ENCODE results near the gene SPTA1.

Gene SPTA1

DNA sequence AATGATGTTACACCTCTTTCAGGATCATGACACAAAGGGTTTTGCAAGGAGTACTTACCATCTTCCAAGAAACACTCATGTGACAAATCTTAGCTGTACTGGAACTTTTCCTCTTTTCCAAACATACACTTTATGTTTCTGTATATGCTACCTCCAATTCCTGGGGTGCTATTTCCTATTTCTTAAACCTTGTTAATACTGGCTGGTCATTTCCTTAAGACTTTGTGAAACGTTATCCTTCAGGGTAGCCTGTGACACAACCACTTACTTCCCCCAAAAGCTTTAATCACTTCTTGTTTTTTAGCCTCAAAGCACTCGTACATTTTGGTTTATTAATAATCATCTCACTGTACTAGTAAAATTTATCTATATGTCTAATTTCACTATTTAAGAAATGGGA lies 42.1 kb downstream of the SPTA1 start:
- TF ChIP-seq, protein P1, sequence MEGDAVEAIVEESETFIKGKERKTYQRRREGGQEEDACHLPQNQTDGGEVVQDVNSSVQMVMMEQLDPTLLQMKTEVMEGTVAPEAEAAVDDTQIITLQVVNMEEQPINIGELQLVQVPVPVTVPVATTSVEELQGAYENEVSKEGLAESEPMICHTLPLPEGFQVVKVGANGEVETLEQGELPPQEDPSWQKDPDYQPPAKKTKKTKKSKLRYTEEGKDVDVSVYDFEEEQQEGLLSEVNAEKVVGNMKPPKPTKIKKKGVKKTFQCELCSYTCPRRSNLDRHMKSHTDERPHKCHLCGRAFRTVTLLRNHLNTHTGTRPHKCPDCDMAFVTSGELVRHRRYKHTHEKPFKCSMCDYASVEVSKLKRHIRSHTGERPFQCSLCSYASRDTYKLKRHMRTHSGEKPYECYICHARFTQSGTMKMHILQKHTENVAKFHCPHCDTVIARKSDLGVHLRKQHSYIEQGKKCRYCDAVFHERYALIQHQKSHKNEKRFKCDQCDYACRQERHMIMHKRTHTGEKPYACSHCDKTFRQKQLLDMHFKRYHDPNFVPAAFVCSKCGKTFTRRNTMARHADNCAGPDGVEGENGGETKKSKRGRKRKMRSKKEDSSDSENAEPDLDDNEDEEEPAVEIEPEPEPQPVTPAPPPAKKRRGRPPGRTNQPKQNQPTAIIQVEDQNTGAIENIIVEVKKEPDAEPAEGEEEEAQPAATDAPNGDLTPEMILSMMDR (conservative IDR thresholded peaks at IDR 0.05; ENCODE audit: low read depth, low read length) = no peak
- DNase-seq (ENCODE audit: low read depth) = no peak
- no peak overlapping the region for H3K4me3 ChIP-seq (ENCODE audit: low read depth, low read length)

DNA sequence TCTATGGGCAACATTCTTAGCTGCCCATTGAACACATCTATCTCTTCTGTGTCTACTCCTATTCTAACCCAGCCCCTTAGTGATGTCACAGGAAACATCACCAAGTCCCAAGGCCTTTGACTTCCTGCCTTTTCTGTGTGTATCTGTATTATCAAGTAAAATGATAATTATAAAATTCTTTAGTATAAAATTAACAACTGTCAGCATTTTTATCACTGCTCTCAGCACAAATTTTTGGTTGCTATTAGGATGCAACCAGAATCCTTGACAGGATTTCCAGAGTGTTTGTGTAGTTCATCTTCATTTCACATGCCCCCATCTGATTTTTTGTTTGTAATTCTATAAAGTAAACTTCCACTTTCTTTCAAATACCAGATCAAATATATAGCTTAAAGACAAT lies 47.6 kb downstream of the SPTA1 start:
- DNase-seq (ENCODE audit: low read depth) = no peak
- TF ChIP-seq, protein P1 (conservative IDR thresholded peaks at IDR 0.05; ENCODE audit: low read depth, low read length) = no peak
- no peak overlapping the region for H3K4me3 ChIP-seq (ENCODE audit: low read depth, low read length)

DNA sequence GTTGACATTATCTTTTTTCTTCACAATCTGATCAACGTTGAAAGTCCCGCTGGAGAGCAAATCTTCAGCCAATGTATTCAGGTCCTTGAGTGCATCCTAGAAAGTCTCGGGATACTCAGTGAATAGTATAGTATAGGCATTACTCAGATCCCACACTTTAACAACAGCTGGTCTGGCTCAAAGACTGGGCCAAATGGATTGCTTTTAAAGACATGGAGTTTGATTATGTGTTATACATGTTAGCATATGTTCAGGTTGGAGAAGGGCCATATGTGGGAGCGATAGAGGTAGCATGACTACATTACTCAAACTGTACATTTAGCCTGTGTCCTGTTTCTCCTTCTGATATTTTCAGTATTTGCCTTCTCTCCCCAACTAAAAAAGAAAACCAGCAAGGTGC lies 48.4 kb downstream of the SPTA1 start:
- DNase-seq (ENCODE audit: low read depth) = no peak
- TF ChIP-seq, protein P1 (conservative IDR thresholded peaks at IDR 0.05; ENCODE audit: low read depth, low read length) = no peak

DNA sequence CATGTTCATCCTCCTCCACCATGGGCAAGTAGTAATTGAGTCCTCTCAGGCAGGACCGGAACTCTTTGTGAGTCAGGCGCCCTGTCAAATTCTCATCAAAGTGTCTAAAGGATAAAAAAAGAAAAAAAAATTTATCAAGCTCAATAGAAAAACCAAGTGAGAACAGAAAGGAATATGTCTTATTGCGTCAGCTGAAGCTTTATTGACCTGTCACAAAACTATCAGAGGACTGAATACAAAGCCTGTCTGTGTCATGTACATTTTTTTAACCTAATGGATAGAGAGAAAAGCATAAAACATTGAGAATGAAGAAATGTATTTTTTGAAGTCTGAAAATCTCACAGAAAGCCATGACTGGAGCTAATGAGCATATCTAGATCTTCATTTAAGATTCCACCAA lies 72.8 kb downstream of the SPTA1 start:
- no peak for DNase-seq (ENCODE audit: low read depth)
- no peak overlapping the region for H3K4me3 ChIP-seq (ENCODE audit: low read depth, low read length)
- TF ChIP-seq, protein P1 (conservative IDR thresholded peaks at IDR 0.05; ENCODE audit: low read depth, low read length) = no peak

More for the DNA sequence above, 48.4 kb downstream of the SPTA1 start:
- H3K4me3 ChIP-seq (ENCODE audit: low read depth, low read length) = no peak overlapping the region

DNA sequence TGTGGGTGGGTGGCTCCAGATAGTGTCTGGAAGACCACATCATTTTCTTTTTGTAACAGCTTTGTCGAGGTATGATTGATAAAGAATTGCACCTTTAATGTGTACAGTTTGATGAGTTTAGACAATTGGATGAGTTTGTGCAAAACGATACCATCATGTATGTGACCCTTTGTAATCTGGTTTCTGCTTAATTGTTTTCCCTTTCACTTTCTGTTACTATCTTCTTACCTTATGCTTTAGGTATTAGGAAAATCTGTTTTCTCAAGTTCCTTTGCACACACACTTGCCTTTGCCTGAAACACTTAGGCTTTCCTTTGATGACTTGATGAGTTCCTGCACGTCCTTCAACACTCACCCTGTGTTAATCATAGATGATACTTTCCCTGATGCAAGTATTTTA lies 74.6 kb downstream of the SPTA1 start:
- no peak overlapping the region for H3K4me3 ChIP-seq (ENCODE audit: low read depth, low read length)
- TF ChIP-seq, protein P1 (conservative IDR thresholded peaks at IDR 0.05; ENCODE audit: low read depth, low read length) = no peak
- DNase-seq (ENCODE audit: low read depth) = no peak

DNA sequence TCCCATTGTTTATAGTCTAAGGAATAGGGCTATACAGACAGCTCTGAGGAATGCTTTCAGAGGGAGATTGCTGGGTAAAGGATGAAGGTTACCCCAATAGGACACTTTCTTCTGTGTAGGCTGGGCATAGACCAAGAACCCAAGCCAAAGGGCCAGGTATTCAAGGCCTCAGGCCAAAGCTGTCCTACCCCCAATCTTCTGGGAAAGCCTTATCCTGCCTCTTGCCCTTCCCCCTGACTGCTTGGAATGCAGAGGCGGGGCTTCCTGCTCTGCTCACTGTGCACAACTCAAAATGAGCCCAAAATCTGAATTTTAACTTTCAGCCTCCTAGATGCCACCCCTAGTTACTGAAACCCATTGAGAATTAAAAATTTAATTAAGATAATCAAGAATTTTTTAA lies 79.2 kb downstream of the SPTA1 start:
- TF ChIP-seq, protein P1 (conservative IDR thresholded peaks at IDR 0.05; ENCODE audit: low read depth, low read length) = no peak
- DNase-seq (ENCODE audit: low read depth) = no peak

DNA sequence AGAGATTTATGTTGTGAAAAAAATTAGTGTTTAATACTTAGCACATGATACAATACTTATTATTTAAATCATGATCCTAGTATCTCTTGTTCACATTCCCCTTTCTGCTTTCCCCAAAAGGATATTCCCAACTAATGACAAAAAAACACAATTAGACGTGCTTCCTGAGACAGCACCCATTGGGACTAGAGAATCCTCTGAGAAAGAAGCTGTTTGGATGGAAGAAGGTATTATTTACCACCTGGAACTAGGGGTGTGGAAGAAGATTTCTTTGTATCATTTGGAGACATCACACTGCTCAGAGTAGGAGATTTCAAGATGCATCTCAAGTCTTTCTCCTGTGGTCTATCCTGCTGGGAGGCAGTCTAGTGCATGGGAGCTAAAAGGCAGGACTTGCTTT lies 81.5 kb downstream of the SPTA1 start, which contains the start of gene OR10Z1:
Gene OR10Z1 (plus strand): TSS at position 301 of the 400 bp plus-strand sequence. CDS start 1,171 bp downstream, outside the sequence.
- TF ChIP-seq, protein P1 (conservative IDR thresholded peaks at IDR 0.05; ENCODE audit: low read depth, low read length) = no peak
- no peak within 1 kb of the TSS for H3K4me3 ChIP-seq (ENCODE audit: low read depth, low read length)
- no peak for DNase-seq (ENCODE audit: low read depth)

More for the DNA sequence above, 79.2 kb downstream of the SPTA1 start:
- H3K4me3 ChIP-seq (ENCODE audit: low read depth, low read length) = no peak overlapping the region
